GM21717 (cell line): Measurements from ENCODE around the gene SOCS1.

ENCODE experiments used
- ATAC-seq: cut with Tn5 transposase; IDR thresholded peaks from one replicate; pipeline ENCODE4 v1.9.1; 2021; ENCODE audit warnings: mild to moderate bottlenecking, moderate library complexity; ENCODE audit not compliant: unreplicated experiment

SOCS1 gene

DNA sequence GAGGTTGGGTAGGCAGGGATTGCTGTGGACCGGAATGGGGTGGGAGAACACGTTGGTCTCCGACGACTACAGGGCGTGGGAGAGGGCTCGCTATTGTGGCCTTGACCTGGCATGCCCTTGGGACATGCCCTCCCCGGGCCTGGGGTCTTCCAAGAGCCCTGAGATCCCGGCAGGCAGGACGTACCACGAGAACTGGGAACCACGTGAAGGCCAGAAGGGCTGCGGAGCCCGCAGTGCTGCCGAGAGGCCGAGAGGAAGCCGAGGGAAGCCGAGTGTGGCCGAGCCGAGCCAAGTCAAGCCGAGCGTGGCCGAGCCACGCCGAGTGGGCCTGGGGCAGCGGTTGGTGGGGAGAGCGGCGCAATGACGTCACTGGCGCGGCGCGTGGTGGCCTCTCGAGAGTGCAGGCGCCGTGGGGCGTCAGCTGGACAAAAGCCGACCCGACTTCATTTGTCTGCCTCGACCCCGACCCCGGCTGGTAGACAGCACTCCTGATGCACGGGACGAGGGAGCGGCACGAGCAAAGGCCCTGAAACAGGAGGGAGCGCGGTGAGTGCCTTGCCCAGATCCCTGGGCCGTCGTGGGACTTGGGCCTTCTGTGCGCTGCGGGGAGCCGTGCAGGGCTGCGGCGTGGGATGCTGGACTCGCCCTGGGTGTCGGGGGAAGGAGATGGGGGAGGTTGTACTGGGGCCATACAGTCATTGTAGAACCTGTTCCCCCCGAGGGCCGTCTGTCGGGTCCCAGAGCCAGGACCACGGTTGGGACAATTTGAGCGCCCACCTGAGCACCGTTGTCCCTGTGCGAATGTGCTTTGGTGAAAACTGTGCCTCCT lies 6.6 kb downstream of the SOCS1 start:
- ATAC-seq: no peak

DNA sequence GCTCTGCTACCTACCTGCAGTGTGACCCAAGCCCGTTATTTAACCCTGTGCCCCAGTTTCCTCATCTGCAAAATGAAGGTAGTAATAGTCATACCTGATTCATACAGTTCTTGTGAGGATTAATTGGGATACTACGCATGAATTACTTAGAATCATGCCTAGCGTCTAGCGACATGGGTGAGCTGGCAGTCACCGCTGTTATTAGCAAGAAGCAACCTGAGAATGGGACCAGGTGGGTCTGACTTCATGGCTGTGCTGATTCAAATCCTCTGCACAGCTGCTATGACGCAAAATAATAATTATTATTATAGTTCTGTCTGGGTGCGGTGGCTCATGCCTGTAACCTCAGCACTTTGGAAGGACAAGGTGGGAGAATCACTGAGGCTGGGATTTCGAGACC lies 7.9 kb downstream of the SOCS1 start:
- ATAC-seq: no peak

DNA sequence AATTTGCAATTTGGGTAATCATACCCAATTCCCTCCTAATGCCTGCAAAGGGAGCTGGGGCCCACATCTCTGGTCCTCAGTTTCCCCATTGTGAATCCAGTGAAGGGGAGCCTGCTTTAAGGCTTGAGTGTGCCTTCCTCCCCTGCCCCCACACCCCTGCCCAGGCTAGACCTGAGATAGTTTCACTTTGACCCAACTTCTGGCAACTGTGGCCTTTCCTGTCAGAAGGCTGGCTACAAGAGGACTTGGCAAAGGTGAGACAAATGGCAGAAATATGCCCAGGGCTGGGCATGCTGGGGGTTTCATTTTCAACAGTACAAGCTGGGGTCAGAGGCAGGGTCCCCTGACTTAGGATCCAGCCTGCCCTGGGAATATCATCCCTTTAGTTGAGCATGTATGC lies 10.0 kb downstream of the SOCS1 start:
- ATAC-seq: no peak

DNA sequence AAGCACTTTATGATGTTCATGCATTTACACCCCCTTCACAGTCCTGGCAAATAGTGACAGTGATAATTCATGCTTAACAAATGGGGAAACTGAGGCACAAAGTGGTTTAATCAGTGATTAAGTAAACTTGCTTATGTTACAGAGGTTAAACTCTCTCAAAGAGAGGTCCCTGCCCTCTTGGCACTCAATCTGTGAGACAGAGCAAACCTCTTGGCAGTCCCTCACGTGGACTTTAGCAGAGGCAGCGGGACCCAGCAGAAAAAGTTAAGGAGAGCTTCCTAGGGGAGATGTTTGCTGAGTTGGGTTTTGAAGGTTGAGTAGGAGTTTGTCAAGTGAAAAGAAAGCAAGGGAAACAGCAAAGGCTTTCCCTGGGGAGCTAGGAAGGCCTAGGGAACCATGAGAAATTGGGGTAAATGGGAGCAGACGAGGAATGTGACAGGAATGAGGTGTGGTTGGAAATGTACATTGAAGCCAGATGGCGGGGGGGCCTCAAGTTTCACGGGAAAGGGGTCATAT lies 10.7 kb downstream of the SOCS1 start:
- ATAC-seq: no peak

DNA sequence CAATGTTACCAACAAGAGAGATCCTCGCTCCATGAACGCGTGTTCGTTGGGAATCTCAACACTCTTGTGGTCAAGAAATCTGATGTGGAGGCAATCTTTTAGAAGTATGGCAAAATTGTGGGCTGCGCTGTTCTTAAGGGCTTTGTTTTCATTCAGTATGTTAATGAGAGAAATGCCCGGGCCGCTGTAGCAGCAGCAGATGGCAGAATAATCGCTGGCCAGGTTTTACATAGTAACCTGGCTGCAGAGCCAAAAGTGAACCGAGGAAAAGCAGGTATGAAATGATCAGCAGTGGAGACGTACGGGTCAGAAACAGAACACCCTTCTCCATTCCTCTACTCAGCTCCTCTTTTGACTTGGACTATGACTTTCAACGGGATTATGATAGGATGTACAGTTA lies 13.3 kb downstream of the SOCS1 start:
- ATAC-seq: no peak

DNA sequence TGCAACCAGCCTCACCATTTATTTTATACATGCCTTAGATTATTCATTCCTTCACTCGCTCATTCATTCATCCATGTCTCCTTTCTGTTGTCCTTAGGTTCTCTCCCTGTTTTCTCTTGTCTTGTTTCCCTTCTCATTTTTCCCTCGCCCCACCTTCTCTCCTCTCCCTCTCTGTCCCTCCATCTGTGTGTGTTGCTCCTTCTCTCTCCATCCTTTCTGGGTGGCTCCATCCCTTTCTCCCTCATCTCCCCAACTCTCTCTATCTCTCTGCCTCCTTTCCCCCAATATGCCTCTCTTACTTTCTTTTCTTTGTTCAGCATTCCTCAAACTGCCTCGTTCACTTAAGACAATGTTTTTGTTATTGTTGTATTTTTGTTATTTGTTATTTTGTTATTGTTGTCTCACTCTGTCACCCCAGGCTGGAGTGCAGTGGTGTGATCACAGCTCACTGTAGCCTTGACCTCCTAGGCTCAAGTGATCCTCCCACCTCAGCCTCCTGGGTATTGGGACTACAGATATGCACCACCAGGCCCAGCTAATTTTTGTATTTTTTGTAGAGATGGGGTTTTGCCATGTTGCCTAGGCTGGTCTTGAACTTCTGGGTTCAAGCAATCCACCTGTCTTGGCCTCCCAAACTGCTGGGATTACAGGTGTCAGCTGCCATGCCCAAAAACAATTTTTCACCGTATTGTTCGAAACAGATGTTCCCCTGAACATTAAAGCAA lies 14.4 kb downstream of the SOCS1 start:
- no peak for ATAC-seq

DNA sequence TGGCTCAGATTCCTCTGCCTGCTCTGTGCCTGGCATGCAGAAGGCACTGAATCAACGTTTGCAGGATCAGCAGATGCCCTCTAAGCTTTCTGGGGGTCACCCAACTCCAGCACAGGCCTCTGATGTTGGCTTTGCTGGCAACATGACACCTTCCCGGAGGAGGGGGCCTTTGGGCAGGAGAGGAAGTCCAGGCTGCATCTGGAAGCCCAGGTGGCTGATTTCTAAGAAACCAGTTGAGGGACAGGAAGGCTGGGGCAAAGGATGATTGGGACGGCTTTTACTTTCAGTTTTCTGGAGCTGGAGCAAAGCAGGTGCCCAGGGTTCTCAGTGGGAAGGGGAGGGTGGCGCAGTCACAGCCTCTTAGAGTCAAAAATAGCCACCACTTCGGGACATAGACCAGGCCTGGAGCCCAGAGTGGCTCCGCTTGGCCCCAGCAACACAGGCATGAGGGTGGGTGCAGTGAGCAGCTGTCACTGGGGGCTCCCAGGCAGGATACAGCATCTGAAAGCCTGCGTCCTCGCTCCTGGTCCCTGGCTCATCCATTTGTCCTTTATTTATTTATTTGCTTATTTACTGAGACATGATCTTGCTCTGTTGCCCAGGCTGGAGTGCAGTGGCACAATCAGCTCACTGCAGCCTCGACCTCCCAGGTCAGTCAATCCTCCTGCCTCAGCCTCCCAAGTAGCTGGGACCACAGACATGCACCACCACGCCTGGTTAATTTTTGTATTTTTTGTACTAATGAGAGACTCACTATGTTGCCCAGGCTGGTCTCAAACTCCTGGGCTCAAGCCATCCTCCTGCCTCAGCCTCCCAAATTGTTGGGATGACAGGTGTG lies 15.1 kb downstream of the SOCS1 start:
- ATAC-seq: no peak

DNA sequence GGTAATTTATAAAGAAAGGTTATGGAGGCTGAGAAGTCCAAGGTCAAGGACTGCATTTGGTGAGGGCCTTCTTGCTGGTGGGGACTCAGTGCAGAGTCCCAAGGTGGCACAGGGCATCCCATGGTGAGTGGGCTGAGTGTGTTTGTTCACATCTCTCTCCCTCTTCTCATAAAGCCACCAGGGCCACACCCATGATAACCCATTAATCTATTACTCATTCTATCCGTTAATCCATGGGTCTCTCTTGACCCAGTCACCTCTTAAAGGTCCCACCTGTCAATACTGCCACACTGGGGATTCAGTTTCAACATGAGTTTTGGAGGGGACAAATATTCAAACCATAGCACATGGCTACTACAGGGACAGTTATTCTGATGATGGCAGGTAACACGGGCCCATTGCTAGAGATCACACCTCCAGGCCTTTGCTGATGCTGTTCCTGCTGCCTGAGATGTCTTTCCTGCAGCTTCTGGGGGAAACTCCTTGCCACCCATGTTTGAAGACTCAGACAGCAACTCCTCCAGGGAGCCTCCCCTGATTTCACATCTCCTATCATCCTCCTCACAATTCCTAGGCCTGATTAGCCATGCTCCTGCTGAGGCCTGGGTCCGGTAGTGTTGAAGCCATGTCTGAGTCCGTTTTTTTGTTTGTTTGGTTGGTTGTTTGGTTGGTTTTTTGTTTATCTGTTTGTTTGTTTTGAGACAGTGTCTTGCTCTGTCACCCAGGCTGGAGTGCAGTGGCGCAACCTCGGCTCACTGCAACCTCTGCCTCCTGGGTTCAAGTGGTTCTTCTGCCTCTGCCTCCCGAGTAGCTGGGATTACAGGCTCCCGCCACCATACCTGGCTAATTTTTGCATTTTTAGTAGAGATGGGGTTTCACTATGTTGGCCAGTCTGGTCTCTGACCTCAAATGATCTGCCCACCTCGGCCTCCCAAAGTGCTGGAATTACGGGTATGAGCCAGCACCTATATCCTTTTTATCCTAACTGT lies 16.1 kb downstream of the SOCS1 start:
- ATAC-seq: no peak

DNA sequence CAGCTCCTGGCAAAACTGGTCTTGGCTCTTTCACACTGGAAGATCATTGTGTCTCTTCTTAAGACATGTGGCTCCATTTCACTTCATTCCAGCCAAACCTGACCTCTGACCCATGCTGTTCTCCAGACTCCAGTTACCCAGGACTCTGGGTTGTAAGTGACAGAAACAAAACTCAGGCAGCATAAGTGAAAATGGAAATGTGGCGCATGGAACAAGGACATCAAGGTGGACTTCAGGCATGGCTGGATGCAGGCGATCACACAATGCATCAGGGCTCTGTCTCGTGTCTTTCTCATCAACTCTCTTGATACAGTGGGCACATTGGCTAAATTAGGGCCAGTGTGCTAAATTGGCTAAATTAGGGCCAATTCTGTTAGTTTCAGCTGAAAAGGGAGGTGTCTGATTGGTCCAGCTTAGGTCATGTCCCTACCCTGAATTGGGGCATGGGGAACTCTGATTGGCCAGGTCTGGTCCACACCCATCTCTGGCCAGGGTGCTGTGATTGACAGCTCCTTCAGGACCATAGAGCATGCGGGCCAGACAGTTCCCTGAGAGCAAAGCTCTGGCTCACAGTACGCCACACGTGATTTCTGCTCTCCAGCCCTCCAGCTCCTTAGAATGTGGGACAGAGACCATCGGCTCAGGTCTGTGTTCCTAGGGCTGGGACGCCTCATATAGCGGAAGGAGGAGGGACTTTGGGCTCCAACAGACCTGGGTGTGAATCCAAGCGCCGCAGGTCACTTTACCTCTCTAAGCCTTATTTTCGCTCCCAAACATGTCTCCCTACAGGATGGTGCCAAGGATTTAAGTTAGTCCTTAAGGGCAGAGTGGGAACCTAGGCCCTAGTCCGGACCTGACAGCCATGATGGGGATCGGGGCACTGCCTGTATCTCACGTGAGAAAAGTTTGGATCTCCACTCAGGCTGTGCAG lies 17.5 kb downstream of the SOCS1 start:
- ATAC-seq: no peak

DNA sequence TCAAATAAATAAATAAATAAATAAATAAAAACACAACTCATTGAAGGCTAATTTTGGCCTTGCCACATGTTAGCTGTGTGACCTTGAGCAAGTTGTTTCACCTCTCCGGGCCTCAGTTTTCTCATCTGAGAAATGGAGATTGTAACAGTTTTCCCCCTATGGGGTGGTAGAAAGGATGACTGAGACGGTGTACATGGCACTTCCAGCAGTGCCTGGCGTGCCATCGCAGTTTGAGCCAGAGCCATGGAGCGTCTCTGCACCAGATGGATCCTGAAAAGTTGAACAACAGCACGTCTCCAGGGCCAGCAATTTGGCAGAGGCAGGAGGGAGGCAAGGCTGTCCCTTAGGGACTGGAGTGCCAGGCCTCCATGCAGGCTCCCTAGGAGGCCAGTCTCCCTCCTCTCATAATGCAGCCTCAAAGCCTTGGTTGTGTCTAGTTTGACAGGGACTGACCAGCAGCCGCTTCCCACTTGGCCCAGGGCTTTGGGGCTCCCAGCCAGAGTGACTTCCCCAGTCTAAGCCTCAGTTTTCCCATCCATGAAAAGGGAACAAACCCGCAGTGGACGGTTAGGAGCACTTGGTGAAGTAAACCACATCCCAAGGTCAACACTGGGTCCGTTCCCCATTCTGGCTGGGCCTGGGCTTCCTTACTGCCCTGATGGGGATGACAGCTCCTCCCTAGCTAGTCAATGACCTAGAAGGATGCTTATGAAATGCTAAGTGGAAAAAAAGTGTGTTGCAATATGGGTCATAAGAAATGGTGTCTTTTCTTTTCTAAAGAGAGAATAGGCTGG lies 19.3 kb downstream of the SOCS1 start:
- ATAC-seq: no peak

DNA sequence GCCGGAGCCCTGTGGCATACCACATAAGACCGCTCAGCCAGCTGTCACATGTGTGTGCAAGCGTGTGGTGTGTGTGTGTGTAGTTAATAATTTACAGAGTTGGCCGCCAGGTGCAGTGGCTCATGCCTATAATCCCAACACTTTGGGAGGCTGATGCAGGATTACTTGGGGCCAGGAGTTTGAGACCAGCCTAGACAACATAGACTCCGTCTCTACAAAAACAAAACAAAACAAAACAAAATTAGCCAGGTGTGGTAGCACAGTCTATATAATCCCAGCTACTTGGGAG lies 20.4 kb downstream of the SOCS1 start:
- no peak for ATAC-seq

DNA sequence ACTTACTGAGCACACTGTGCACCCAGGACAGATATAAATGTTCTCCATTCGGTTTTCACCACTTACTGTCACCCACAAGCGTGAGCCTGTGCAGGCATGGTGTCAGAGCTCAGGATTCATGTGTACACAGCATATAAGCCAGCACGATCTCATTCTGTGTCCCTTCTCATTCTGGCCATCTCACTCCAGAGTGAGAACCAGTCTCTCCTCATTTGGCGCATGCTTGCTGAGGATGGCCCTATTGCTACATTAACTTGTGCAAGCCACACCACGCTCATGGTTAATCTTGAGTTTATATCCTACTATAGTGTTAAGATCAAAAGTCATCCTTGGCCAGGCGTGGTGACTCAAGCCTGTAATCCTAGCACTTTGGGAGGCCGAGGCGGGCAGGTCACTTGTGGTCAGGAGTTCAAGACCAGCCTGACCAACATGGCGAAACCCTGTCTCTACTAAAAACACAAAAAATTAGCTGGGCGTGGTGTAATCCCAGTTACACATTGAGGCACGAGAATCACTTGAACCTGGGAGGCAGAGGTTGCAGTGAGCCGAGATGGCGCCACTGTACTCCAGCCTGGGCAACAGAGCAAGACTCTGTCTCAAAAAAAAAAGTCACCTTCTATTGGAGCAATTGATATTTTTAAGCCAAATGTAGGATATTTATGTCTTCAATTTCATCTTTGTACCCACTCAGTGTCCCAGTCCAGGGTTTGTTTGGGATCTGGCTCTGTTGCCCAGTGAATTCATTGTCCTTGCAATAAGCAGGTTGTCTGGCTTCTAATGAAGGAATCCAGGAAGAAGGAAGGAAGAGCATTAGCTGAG lies 20.9 kb downstream of the SOCS1 start:
- ATAC-seq: no peak

DNA sequence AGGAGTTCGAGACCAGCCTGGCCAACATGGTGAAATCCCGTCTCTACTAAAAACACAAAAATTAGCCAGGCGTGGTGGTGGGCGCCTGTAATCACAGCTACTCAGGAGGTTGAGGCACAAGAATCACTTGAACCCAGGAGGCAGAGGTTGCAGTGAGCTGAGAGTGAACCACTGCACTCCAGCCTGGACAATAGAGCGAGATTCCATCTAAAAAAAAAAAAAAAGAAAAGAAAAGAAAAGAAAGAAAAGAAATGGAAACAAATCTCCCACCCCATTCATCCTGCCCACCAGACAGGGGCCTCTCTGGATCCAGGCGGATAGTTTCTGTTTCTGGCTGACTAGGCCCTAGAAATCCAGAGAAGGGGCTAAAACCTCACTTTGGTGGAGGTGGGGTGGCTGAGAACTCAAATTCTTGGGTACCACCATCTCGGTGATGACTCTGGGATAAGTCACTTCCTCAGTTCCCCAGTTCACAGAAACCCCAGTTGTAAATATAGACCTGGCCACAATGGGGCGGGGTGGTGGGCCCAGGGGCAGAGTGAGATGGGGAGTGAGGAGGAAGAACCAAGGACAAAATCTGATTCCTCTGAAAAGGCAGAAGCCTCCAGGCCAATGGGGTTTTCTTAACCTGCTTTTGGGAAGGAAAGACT lies 22.2 kb downstream of the SOCS1 start:
- no peak for ATAC-seq

DNA sequence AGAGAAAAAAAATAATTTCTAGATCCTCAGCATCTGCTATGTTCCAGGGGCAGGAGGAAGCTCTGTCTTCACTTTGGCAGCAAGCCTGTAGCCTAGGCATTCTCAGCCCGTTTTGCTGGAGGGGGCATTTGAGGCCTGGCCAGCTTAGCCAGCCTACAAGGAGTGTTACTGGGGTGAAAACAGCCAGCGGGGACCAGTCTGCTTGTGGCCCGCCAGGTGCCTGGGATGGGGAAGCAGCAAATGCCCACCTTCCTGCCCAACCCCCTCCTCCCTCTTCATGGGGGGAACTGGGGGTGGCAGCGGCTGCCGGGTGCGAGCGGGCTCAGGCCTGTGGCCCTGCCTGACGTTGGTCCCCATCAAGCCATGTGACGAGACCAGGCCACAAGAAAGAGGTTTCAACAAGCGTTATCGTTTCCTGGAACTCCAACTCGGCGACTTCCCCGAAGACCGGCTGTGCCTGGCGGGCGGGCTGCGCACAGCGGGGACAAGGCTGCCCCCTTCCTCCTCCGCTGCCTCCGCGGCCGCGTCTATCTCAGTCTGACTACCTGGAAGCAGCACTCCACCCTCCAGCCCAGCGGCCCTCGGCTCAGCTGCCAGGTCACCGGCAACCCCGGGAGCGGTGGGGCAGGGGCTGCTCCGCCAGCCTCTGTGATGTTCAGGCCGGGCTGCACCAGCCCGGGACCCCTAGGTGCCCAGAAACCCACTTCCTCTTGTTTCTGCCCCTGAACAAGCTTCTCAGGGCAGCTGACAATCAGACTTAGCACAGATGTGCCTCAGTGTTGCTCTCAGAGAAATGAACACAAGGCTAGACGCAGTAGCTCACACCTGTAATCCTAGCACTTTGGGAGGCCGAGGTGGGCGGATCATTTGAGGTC lies 22.9 kb downstream of the SOCS1 start:
- ATAC-seq: no peak

DNA sequence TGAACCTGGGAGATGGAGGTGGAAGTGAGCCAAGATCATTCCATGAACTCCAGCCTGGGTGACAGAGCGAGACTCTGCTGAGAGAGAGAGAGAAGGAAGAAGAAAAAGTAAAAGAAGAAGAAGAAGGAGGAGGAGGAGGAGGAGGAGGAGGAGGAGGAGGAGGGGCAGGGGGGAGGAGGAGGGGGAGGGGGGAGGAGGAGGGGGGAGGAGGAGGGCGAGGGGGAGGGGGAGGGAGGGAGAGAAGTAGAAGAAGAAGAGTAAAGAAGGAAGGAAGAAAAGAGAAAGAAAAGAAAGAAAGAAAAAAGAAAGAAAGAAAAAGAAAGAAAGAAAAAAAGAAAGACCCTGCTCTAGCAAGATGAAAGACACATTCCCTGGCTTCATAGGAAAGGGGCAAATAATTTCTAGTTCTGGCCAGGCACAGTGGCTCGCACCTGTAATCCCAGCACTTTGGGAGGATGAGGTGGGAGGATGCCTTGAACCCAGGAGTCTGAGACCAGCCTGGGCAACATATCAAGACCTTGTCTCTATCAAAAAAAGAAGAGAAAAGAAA lies 23.6 kb downstream of the SOCS1 start:
- ATAC-seq: no peak
